ENCODE results near the gene C17orf50.

DNA sequence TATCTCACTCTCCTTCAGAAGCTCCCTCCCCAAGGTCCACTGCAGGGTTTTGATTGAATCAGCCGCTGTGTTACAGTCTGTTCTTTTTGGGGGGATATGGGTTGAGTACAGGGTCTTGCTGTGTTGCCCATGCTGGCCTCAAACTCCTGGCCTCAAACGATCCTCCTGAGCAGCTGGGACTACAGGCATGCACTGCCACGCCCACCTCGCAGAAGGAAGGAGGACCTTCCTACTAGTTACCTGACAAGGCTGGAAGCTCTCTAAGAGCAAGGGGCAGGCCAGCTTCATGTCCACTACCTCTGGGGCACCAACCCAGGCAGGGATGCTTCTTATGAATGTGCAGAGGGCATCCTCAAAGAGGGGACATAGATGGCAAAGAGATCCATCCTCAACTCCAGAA is 36.7 kb downstream of the C17orf50 start:
- TF ChIP-seq, protein P1, sequence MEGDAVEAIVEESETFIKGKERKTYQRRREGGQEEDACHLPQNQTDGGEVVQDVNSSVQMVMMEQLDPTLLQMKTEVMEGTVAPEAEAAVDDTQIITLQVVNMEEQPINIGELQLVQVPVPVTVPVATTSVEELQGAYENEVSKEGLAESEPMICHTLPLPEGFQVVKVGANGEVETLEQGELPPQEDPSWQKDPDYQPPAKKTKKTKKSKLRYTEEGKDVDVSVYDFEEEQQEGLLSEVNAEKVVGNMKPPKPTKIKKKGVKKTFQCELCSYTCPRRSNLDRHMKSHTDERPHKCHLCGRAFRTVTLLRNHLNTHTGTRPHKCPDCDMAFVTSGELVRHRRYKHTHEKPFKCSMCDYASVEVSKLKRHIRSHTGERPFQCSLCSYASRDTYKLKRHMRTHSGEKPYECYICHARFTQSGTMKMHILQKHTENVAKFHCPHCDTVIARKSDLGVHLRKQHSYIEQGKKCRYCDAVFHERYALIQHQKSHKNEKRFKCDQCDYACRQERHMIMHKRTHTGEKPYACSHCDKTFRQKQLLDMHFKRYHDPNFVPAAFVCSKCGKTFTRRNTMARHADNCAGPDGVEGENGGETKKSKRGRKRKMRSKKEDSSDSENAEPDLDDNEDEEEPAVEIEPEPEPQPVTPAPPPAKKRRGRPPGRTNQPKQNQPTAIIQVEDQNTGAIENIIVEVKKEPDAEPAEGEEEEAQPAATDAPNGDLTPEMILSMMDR (IDR thresholded peaks at IDR 0.05; ENCODE audit: low read depth, low read length, poor library complexity, severe bottlenecking): no peak
- TF ChIP-seq EZH2phosphoT487 (IDR thresholded peaks at IDR 0.05; ENCODE audit: borderline replicate concordance, low read length): no peak

Data from DOHH2 (cell line).